Right lobe of liver (tissue), 6 donors: ENCODE measurements around the gene C1orf105. TPM values are rescaled to one million over a fixed set of nuclear protein-coding genes. Genes with fewer than 3 reads are reported as not detected.
"Not testable (repeated sequence)": the region's sequence is repeated elsewhere in the genome, so short reads cannot be mapped to it uniquely, and the experiment has no call there.

ENCODE experiments used
- ATAC-seq, 4 donors: fragments of 200-7000 bp; cut with Tn5 transposase; one replicate each; pipeline ENCODE4 v1.9.1; 2020; ENCODE audit warnings: mild to moderate bottlenecking in 4 of 4, moderate library complexity in 4 of 4
- DNase-seq, 3 donors: peaks; one replicate each; pipeline ENCODE4 v3.0.0-alpha.2; 2020
- H3K27ac ChIP-seq, 3 donors: fragments of 200-600 bp; one replicate each; pipeline ENCODE4 v1.8.0; 2022
- H3K27me3 ChIP-seq, 2 donors: fragments of 200-600 bp; one replicate each; pipeline ENCODE4 v1.8.0; 2022
- H3K36me3 ChIP-seq, 4 donors: fragments of 200-600 bp; sonication (generic) in 1 of 4; one replicate each; pipeline versions ENCODE4 v1.5.1 to v1.8.0; 2017 to 2022; ENCODE audit warnings: control low read depth in 1 of 4
- H3K4me1 ChIP-seq, 4 donors: fragments of 200-600 bp; sonication (generic) in 1 of 4; one replicate each; pipeline versions ENCODE4 v1.5.1 to v1.8.0; 2017 to 2022; ENCODE audit warnings: control low read depth in 1 of 4
- H3K4me3 ChIP-seq, 3 donors: fragments of 200-600 bp; one replicate each; pipeline ENCODE4 v1.8.0; 2022
- H3K9me3 ChIP-seq, 4 donors: fragments of 200-600 bp; sonication (generic) in 1 of 4; one replicate each; pipeline versions ENCODE4 v1.5.1 to v1.8.0; 2017 to 2022; ENCODE audit warnings: control low read depth in 1 of 4
- CTCF ChIP-seq, 4 donors: fragments of 200-600 bp in 3 of 4; fragments of 450-650 bp in 1 of 4; IDR thresholded peaks; one replicate each; pipeline versions ENCODE4 v1.5.1 to v1.8.0; 2016 to 2022; ENCODE audit warnings: antibody characterized with exemption in 4 of 4, mild to moderate bottlenecking in 2 of 4
- POLR2A ChIP-seq: fragments of 450-650 bp; IDR thresholded peaks from one replicate; pipeline ENCODE4 v1.6.1; 2017; ENCODE audit warnings: antibody characterized with exemption, mild to moderate bottlenecking
- WGBS: methylation state at CpG from one replicate; pipeline ENCODE4 v1.1.6; 2018; ENCODE audit warnings: low coverage, low lambda C conversion rate; ENCODE audit not compliant: insufficient coverage; ENCODE audit errors: missing lambda C conversion rate; 5-methylcytosine and 5-hydroxymethylcytosine counted together
- intact Hi-C, 2 donors: fragments of 100-400 bp; cut with DNase I; formaldehyde crosslinking; loops; one replicate each; pipeline versions ENCODE4 v1.11.2 to v1.14.1; 2022
- total RNA-seq, 6 experiments: library from RNA; depleted of rRNA in 2 of 6; stranded (reverse); fragments of >200 nt in 2 of 6; fragmentation: NEBNext Ultra II Directional in 3 of 6; extraction: Animal tissue kit (Norgen Biotek cat#: 25700) in 3 of 6; gene quantifications; one replicate each; pipeline versions ENCODE4 v1.1.0 to v1.2.4, GENCODE V29; 2016 to 2023
- donor health status: DM: no; HTN: yes; CAD: no.
- donor health status: DM: no; HTN: no; CAD: no.
- donor health status: DM: no; HTN: no; CAD: no.
- donor health status: DM: no; HTN: yes; CAD: no.
- donor health status: DM: no; HTN: yes; CAD: no.

Gene C1orf105
- total RNA-seq, 6 experiments from 2014 or later, result 0.24 to 1.3 (median 0.46) TPM; not detected in 2

DNA sequence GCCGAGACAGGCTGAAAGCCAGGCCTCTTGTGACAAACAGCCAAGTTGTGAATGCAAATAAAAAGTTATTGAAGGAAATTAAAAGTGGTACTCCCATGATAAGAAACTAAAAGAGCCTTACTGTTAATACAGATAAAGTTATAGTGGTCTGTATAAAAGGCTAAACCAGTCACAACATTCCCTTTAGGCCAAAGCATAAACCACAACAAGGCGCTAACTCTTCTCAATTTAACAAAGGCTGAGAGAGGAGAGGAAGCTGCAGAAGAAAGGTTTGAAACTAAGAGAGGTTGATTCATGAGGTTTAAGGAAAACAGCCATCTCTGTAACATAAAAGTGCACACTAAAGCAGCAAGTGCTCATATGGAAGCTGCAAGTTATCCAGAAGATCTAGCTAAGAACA is 10.7 kb downstream of the C1orf105 start:
- WGBS, result 79% methylated on average over 2 of the region's 2 CpGs
- TF ChIP-seq CTCF (IDR thresholded peaks at IDR 0.05), result no peak
- TF ChIP-seq POLR2A, result no peak
- no peak overlapping the region for H3K27ac ChIP-seq
- no peak overlapping the region for H3K4me3 ChIP-seq
- H3K9me3 ChIP-seq, result no peaks in the 10 kb centered on the region
- DNase-seq, result no peak
- H3K36me3 ChIP-seq, result no peaks in the 10 kb centered on the region
- no peak for ATAC-seq
- intact Hi-C loops, result no loop called here
- H3K4me1 ChIP-seq, result peaks cover 0 to 3% (median 0%) of the 10 kb centered on the region in 4 donors
- no peaks in the 10 kb centered on the region for H3K27me3 ChIP-seq

- no peak for ATAC-seq
These were observed 11.3 kb downstream of the C1orf105 start for GRCh38 chr1:172431721-172432192.

GRCh38 chr1:172437183-172437582 is 16.7 kb downstream of the C1orf105 start:
- H3K4me3 ChIP-seq, H3K36me3 ChIP-seq, intact Hi-C loops, ATAC-seq, DNase-seq, H3K27me3 ChIP-seq, H3K4me1 ChIP-seq, H3K27ac ChIP-seq, H3K9me3 ChIP-seq: not testable (repeated sequence)
- 92% methylated on average over 3 of the region's 3 CpGs for WGBS

More at GRCh38 chr1:172431721-172432192, 11.3 kb downstream of the C1orf105 start:
- H3K27me3 ChIP-seq, result no peaks in the 10 kb centered on the region
- H3K4me3 ChIP-seq, result no peak overlapping the region
- 48% methylated on average over 3 of the region's 9 CpGs for WGBS
- no peaks in the 10 kb centered on the region for H3K9me3 ChIP-seq
- H3K27ac ChIP-seq, result no peak overlapping the region
- TF ChIP-seq CTCF (IDR thresholded peaks at IDR 0.05), result no peak
- no peak for TF ChIP-seq POLR2A
- H3K36me3 ChIP-seq, result no peaks in the 10 kb centered on the region
- intact Hi-C loops, result no loop called here
- DNase-seq, result peak in 1 of 3 donors; percentile 24
- peaks cover 0 to 3% (median 0%) of the 10 kb centered on the region in 4 donors for H3K4me1 ChIP-seq

DNA sequence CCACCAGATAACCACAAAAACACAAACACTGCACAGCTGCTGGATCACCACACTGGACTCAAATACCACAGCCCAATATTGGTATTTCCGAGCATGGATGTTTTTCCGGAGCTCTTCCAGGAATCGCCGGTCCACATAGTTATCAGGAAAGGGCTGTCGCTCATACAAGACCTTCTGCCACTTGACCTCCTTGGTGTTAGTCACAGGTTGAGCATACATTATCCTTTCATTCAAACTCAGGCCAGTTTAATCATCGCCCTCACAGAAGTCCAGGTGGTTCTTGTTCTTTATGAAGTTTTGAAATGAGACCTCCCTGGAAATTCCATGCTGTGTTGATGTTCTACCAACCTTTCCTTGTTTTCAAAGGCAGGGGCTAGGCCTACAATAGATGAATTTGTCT is 21.9 kb downstream of the C1orf105 start:
- no peaks in the 10 kb centered on the region for H3K27me3 ChIP-seq
- H3K36me3 ChIP-seq, result no peaks in the 10 kb centered on the region
- 96% methylated on average over 5 of the region's 6 CpGs for WGBS
- H3K27ac ChIP-seq, result no peak overlapping the region
- ATAC-seq (no peak), DNase-seq (no peak)
- intact Hi-C loops, result loop anchor here in 1 of 2 donors (10.0 kb wide), 1 partner anchor 282 kb away; no protein-coding TSS in a partner anchor
- TF ChIP-seq POLR2A (no peak), CTCF (IDR thresholded peaks at IDR 0.05) (no peak)
- H3K4me1 ChIP-seq, result peaks cover 0 to 10% (median 0%) of the 10 kb centered on the region in 4 donors
- H3K9me3 ChIP-seq, result no peaks in the 10 kb centered on the region
- H3K4me3 ChIP-seq, result no peak overlapping the region

- TF ChIP-seq POLR2A (no peak), CTCF (IDR thresholded peaks at IDR 0.05) (no peak)
- intact Hi-C loops, result loop anchor here in 1 of 2 donors (10.0 kb wide), 1 partner anchor 282 kb away; no protein-coding TSS in a partner anchor
These were observed 22.5 kb downstream of the C1orf105 start for GRCh38 chr1:172442843-172443565.

More at GRCh38 chr1:172442843-172443565, 22.5 kb downstream of the C1orf105 start:
- H3K4me1 ChIP-seq, result peaks cover 0 to 10% (median 0%) of the 10 kb centered on the region in 4 donors
- DNase-seq (no peak), ATAC-seq (no peak)
- WGBS, result 52% methylated on average over 3 of the region's 3 CpGs
- H3K4me3 ChIP-seq, result peak overlapping the region; percentile 85 to 98 (median 86)
- no peaks in the 10 kb centered on the region for H3K36me3 ChIP-seq
- peak overlapping the region in 1 of 3 donors; percentile 69 for H3K27ac ChIP-seq
- no peaks in the 10 kb centered on the region for H3K9me3 ChIP-seq
- H3K27me3 ChIP-seq, result no peaks in the 10 kb centered on the region
